NT2/D1 (cell line): ENCODE results near the gene IFIH1.

Experiments
- YY1 ChIP-seq: IDR thresholded peaks from 2 replicates; pipeline ENCODE4 v1.6.1; 2011; ENCODE audit not compliant: insufficient read length, insufficient read depth
- ZNF274 ChIP-seq: IDR thresholded peaks from 2 replicates; pipeline ENCODE4 v1.6.1; 2011; ENCODE audit warnings: mild to moderate bottlenecking, low read depth, low read length

- TF ChIP-seq ZNF274 (no peak), YY1 (no peak)
These were observed 6.5 kb upstream of the IFIH1 start for GRCh38 chr2:162324953-162325352.
